HepG2 (cell line): ENCODE data around the gene CDKN1A. TPM values are rescaled to one million over a fixed set of nuclear protein-coding genes. Genes with fewer than 3 reads are reported as not detected.
A peak's percentile ranks its signal among the peaks of the same experiment; 100 is the strongest.

Source experiments
- AGO1 ChIP-seq: fragments of 200-400 bp; formaldehyde crosslinking; IDR thresholded peaks from 2 replicates; pipeline ENCODE4 v1.6.1; 2017; ENCODE audit warnings: mild to moderate bottlenecking, low read depth, low read length, moderate library complexity; ENCODE audit not compliant: poor library complexity, severe bottlenecking
- ARNTL ChIP-seq: sonication (generic); formaldehyde crosslinking; IDR thresholded peaks from 2 replicates; pipeline ENCODE4 v1.4.0; 2020; ENCODE audit warnings: mild to moderate bottlenecking, missing genetic modification reagents
- DMAP1 ChIP-seq: IDR thresholded peaks from 2 replicates; pipeline ENCODE4 v1.6.1; 2016
- FIP1L1 ChIP-seq: fragments of 200-400 bp; formaldehyde crosslinking; IDR thresholded peaks from 2 replicates; pipeline ENCODE4 v1.6.1; 2018; ENCODE audit warnings: low read depth, mild to moderate bottlenecking, low read length, moderate library complexity, borderline replicate concordance; ENCODE audit not compliant: insufficient read depth
- FLYWCH1 ChIP-seq: sonication (generic); formaldehyde crosslinking; IDR thresholded peaks from 2 replicates; pipeline ENCODE4 v1.8.1; 2023; ENCODE audit warnings: mild to moderate bottlenecking, missing genetic modification reagents
- FOSL1 ChIP-seq: sonication (generic); formaldehyde crosslinking; IDR thresholded peaks from 2 replicates; pipeline ENCODE4 v1.9.0; 2021; ENCODE audit warnings: missing genetic modification reagents, borderline replicate concordance
- KDM1A ChIP-seq: IDR thresholded peaks from 2 replicates; pipeline ENCODE4 v1.6.1; 2016; ENCODE audit warnings: missing compliant biosample characterization
- NCOA2 ChIP-seq: sonication (generic); formaldehyde crosslinking; IDR thresholded peaks from 2 replicates; pipeline ENCODE4 v1.8.0; 2022; ENCODE audit warnings: inconsistent platforms
- NR2C2 ChIP-seq: sonication (generic); formaldehyde crosslinking; IDR thresholded peaks from 2 replicates; pipeline ENCODE4 v1.4.0; 2020; ENCODE audit warnings: missing genetic modification reagents, mild to moderate bottlenecking, moderate library complexity, borderline replicate concordance
- POGZ ChIP-seq: sonication (generic); formaldehyde crosslinking; IDR thresholded peaks from 2 replicates; pipeline ENCODE4 v1.4.0; 2020; ENCODE audit warnings: mild to moderate bottlenecking, missing genetic modification reagents
- SP4 ChIP-seq: sonication (generic); formaldehyde crosslinking; IDR thresholded peaks from 2 replicates; pipeline ENCODE4 v1.8.1; 2023; ENCODE audit warnings: mild to moderate bottlenecking, missing genetic modification reagents
- TP53 ChIP-seq: sonication (generic); formaldehyde crosslinking; conservative IDR thresholded peaks from 2 replicates; pipeline ENCODE4 v1.4.0; 2020; ENCODE audit warnings: missing genetic modification reagents
- ZMYM4 ChIP-seq: sonication (generic); formaldehyde crosslinking; IDR thresholded peaks from 2 replicates; pipeline ENCODE4 v1.8.1; 2023; ENCODE audit warnings: mild to moderate bottlenecking, missing genetic modification reagents
- ZNF20 ChIP-seq: sonication (generic); formaldehyde crosslinking; IDR thresholded peaks from 2 replicates; pipeline ENCODE4 v1.4.0; 2020; ENCODE audit warnings: mild to moderate bottlenecking, moderate library complexity, missing genetic modification reagents
- ZNF850 ChIP-seq: sonication (generic); formaldehyde crosslinking; conservative IDR thresholded peaks from 2 replicates; pipeline ENCODE4 v1.9.0; 2021; ENCODE audit warnings: mild to moderate bottlenecking, missing genetic modification reagents
- ZNF878 ChIP-seq: sonication (generic); formaldehyde crosslinking; IDR thresholded peaks from 2 replicates; pipeline ENCODE4 v1.8.1; 2023; ENCODE audit warnings: mild to moderate bottlenecking, missing genetic modification reagents, moderate library complexity
- polyA plus RNA-seq, 8 experiments: library from polyadenylated mRNA; depleted of rRNA in 3 of 8; stranded (reverse) in 7 of 8; unstranded in 1 of 8; fragments of >200 nt; fragmentation: Illumina TruSeq in 4 of 8; extraction: Trizol in 4 of 8; gene quantifications; 2 replicates each; pipeline versions ENCODE4 v1.2.1 to v1.2.3, GENCODE V29; 2011 to 2016; ENCODE audit warnings: low read depth in 4 of 8, missing spikeins in 1 of 8, mixed read lengths in 1 of 8; ENCODE audit not compliant: insufficient read depth in 1 of 8
- total RNA-seq, 5 experiments: library from RNA; depleted of rRNA; stranded (reverse); fragments of >200 nt; fragmentation: Illumina TruSeq; extraction: Trizol; gene quantifications; 2 replicates each; pipeline ENCODE4 v1.2.3, GENCODE V29; 2016; ENCODE audit warnings: low read depth in 1 of 5
- TF ChIP-seq, protein P1 (sequence below): sonication (generic); formaldehyde crosslinking; IDR thresholded peaks from 2 replicates; pipeline ENCODE4 v1.4.0; 2020; ENCODE audit warnings: low read depth, mild to moderate bottlenecking, missing genetic modification reagents
- TF ChIP-seq, protein P2 (sequence below): sonication (generic); formaldehyde crosslinking; IDR thresholded peaks from 2 replicates; pipeline ENCODE4 v1.4.0; 2020; ENCODE audit warnings: mild to moderate bottlenecking, missing genetic modification reagents
- TF ChIP-seq, protein P3 (sequence below): sonication (generic); formaldehyde crosslinking; IDR thresholded peaks from 2 replicates; pipeline ENCODE4 v1.5.1; 2020; ENCODE audit warnings: missing genetic modification reagents, mild to moderate bottlenecking, borderline replicate concordance
- TF ChIP-seq, protein P4 (sequence below): sonication (generic); formaldehyde crosslinking; IDR thresholded peaks from 2 replicates; pipeline ENCODE4 v1.8.0; 2022; ENCODE audit warnings: missing genetic modification reagents, mild to moderate bottlenecking, borderline replicate concordance
- TF ChIP-seq, protein P5 (sequence below): sonication (generic); formaldehyde crosslinking; IDR thresholded peaks from 2 replicates; pipeline ENCODE4 v1.4.0; 2020; ENCODE audit warnings: mild to moderate bottlenecking, missing genetic modification reagents, borderline replicate concordance

The CDKN1A gene
- total and polyA plus RNA-seq, 2 of the 13 experiments (the other 11 are each of a cell fraction or from before 2014, with no cell fraction given) = 60.7 to 92.1 TPM

DNA sequence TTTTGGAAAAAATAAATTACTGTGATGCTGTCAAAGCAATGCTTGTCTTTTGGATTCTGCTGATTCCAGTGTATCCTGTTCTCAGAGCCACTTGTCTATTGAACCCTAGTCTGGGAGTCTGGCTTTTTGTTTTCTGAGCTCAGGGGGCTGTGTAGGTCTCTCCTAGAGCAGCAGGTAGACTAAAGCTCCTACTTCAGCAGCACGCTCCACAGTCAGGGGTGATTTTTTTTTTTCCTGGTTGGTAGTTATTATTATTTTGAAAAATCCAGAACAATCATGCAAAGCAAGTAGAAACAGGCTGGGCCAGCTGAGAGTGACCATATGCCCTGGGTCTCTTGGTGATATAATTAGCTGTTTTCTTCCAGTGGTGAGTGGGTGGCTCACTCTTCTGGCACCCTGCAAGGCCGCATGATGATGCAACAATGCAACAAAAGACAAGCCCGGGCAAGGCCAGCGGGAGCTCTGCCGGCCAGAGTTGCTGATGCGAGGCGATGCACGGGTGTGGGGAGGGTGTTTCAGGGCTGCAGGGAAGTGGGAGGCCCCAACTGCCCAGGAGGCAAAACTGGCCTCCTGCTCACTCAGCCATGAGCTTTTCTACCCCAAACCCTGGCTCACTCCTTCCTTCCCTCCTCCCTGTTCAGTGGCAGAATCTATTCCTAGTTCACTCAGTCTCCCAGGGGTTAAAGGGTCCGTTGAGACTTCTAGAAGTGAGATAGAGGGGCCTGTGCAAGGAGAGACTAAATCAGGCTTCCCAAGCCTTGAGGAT is 11.5 kb upstream of the CDKN1A start (continued):
- TF ChIP-seq, protein P1, sequence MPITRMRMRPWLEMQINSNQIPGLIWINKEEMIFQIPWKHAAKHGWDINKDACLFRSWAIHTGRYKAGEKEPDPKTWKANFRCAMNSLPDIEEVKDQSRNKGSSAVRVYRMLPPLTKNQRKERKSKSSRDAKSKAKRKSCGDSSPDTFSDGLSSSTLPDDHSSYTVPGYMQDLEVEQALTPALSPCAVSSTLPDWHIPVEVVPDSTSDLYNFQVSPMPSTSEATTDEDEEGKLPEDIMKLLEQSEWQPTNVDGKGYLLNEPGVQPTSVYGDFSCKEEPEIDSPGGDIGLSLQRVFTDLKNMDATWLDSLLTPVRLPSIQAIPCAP = no peak
- TF ChIP-seq, protein P2, sequence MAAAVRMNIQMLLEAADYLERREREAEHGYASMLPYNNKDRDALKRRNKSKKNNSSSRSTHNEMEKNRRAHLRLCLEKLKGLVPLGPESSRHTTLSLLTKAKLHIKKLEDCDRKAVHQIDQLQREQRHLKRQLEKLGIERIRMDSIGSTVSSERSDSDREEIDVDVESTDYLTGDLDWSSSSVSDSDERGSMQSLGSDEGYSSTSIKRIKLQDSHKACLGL (CRISPR knock-in tag) = peak; percentile 85
- no peak for TF ChIP-seq SP4 (CRISPR knock-in tag)
- TF ChIP-seq ARNTL (CRISPR knock-in tag) = no peak
- TF ChIP-seq, protein P3, sequence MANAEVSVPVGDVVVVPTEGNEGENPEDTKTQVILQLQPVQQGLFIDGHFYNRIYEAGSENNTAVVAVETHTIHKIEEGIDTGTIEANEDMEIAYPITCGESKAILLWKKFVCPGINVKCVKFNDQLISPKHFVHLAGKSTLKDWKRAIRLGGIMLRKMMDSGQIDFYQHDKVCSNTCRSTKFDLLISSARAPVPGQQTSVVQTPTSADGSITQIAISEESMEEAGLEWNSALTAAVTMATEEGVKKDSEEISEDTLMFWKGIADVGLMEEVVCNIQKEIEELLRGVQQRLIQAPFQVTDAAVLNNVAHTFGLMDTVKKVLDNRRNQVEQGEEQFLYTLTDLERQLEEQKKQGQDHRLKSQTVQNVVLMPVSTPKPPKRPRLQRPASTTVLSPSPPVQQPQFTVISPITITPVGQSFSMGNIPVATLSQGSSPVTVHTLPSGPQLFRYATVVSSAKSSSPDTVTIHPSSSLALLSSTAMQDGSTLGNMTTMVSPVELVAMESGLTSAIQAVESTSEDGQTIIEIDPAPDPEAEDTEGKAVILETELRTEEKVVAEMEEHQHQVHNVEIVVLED (CRISPR knock-in tag) = peak; percentile 21; the same call in 1 of the 2 replicates
- no peak for TF ChIP-seq FOSL1 (CRISPR knock-in tag)
- TF ChIP-seq POGZ (CRISPR knock-in tag) = peak; percentile 90
- peak; percentile 100 for TF ChIP-seq TP53
- peak; percentile 51; the same call in 1 of the 2 replicates for TF ChIP-seq NR2C2
- TF ChIP-seq DMAP1 (CRISPR knock-in tag) = peak; percentile 85
- TF ChIP-seq NCOA2 = peak; percentile 88
- peak; percentile 91 for TF ChIP-seq KDM1A (CRISPR knock-in tag)
- 0 out of 2 replicates have a peak, but pooled peaks have one; percentile 41 for TF ChIP-seq FIP1L1
- TF ChIP-seq ZNF20 (CRISPR knock-in tag) = no peak
- TF ChIP-seq ZNF878 (CRISPR knock-in tag) = peak; percentile 98
- no peak for TF ChIP-seq ZNF850 (CRISPR knock-in tag)
- TF ChIP-seq, protein P4, sequence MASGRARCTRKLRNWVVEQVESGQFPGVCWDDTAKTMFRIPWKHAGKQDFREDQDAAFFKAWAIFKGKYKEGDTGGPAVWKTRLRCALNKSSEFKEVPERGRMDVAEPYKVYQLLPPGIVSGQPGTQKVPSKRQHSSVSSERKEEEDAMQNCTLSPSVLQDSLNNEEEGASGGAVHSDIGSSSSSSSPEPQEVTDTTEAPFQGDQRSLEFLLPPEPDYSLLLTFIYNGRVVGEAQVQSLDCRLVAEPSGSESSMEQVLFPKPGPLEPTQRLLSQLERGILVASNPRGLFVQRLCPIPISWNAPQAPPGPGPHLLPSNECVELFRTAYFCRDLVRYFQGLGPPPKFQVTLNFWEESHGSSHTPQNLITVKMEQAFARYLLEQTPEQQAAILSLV (CRISPR knock-in tag) = peak; percentile 85
- peak; percentile 91 for TF ChIP-seq ZMYM4 (CRISPR knock-in tag)
- no peak for TF ChIP-seq AGO1
- TF ChIP-seq, protein P5, sequence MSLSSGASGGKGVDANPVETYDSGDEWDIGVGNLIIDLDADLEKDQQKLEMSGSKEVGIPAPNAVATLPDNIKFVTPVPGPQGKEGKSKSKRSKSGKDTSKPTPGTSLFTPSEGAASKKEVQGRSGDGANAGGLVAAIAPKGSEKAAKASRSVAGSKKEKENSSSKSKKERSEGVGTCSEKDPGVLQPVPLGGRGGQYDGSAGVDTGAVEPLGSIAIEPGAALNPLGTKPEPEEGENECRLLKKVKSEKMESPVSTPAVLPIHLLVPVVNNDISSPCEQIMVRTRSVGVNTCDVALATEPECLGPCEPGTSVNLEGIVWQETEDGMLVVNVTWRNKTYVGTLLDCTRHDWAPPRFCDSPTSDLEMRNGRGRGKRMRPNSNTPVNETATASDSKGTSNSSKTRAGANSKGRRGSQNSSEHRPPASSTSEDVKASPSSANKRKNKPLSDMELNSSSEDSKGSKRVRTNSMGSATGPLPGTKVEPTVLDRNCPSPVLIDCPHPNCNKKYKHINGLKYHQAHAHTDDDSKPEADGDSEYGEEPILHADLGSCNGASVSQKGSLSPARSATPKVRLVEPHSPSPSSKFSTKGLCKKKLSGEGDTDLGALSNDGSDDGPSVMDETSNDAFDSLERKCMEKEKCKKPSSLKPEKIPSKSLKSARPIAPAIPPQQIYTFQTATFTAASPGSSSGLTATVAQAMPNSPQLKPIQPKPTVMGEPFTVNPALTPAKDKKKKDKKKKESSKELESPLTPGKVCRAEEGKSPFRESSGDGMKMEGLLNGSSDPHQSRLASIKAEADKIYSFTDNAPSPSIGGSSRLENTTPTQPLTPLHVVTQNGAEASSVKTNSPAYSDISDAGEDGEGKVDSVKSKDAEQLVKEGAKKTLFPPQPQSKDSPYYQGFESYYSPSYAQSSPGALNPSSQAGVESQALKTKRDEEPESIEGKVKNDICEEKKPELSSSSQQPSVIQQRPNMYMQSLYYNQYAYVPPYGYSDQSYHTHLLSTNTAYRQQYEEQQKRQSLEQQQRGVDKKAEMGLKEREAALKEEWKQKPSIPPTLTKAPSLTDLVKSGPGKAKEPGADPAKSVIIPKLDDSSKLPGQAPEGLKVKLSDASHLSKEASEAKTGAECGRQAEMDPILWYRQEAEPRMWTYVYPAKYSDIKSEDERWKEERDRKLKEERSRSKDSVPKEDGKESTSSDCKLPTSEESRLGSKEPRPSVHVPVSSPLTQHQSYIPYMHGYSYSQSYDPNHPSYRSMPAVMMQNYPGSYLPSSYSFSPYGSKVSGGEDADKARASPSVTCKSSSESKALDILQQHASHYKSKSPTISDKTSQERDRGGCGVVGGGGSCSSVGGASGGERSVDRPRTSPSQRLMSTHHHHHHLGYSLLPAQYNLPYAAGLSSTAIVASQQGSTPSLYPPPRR (CRISPR knock-in tag) = peak; percentile 86; the same call in 1 of the 2 replicates
- TF ChIP-seq FLYWCH1 (CRISPR knock-in tag) = no peak
